ENCODE data around the gene SAMSN1. TPM values are rescaled to one million over a fixed set of nuclear protein-coding genes. Genes with fewer than 3 reads are reported as not detected.

Gene SAMSN1
- polyA plus RNA-seq, 1 experiment = not detected

GRCh38 chr21:14528815-14529214, 17.3 kb downstream of the SAMSN1 start:
- CTCF ChIA-PET = no interaction called here
- TF ChIP-seq, protein P1, sequence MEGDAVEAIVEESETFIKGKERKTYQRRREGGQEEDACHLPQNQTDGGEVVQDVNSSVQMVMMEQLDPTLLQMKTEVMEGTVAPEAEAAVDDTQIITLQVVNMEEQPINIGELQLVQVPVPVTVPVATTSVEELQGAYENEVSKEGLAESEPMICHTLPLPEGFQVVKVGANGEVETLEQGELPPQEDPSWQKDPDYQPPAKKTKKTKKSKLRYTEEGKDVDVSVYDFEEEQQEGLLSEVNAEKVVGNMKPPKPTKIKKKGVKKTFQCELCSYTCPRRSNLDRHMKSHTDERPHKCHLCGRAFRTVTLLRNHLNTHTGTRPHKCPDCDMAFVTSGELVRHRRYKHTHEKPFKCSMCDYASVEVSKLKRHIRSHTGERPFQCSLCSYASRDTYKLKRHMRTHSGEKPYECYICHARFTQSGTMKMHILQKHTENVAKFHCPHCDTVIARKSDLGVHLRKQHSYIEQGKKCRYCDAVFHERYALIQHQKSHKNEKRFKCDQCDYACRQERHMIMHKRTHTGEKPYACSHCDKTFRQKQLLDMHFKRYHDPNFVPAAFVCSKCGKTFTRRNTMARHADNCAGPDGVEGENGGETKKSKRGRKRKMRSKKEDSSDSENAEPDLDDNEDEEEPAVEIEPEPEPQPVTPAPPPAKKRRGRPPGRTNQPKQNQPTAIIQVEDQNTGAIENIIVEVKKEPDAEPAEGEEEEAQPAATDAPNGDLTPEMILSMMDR (IDR thresholded peaks at IDR 0.05; ENCODE audit: insufficient read depth, low read depth, low read length) = no peak
- no peak for DNase-seq (ENCODE audit: low read depth)
- Histone ChIP-seq H3K4me3 (ENCODE audit: low read depth, low read length) (no peak overlapping the region), H3K36me3 (ENCODE audit: control insufficient read depth, insufficient read depth, low read length) (no peaks in the 10 kb centered on the region), H3K27me3 (ENCODE audit: control insufficient read depth, insufficient read depth, low read length) (no peaks in the 10 kb centered on the region)
- POLR2A ChIA-PET = no interaction called here

GRCh38 chr21:14527696-14528652, 18.1 kb downstream of the SAMSN1 start:
- ChIA-PET POLR2A (no interaction called here), CTCF (interaction anchor here (1.0 kb wide), 1 partner anchor 33 kb away, joined by 3 read pairs; no protein-coding TSS in a partner anchor)
- H3K4me3 ChIP-seq (ENCODE audit: low read depth, low read length) = no peak overlapping the region
- no peaks in the 10 kb centered on the region for H3K27me3 ChIP-seq (ENCODE audit: control insufficient read depth, insufficient read depth, low read length)
- TF ChIP-seq, protein P1 (IDR thresholded peaks at IDR 0.05; ENCODE audit: insufficient read depth, low read depth, low read length) = no peak
- no peak for DNase-seq (ENCODE audit: low read depth)
- no peaks in the 10 kb centered on the region for H3K36me3 ChIP-seq (ENCODE audit: control insufficient read depth, insufficient read depth, low read length)

DNA sequence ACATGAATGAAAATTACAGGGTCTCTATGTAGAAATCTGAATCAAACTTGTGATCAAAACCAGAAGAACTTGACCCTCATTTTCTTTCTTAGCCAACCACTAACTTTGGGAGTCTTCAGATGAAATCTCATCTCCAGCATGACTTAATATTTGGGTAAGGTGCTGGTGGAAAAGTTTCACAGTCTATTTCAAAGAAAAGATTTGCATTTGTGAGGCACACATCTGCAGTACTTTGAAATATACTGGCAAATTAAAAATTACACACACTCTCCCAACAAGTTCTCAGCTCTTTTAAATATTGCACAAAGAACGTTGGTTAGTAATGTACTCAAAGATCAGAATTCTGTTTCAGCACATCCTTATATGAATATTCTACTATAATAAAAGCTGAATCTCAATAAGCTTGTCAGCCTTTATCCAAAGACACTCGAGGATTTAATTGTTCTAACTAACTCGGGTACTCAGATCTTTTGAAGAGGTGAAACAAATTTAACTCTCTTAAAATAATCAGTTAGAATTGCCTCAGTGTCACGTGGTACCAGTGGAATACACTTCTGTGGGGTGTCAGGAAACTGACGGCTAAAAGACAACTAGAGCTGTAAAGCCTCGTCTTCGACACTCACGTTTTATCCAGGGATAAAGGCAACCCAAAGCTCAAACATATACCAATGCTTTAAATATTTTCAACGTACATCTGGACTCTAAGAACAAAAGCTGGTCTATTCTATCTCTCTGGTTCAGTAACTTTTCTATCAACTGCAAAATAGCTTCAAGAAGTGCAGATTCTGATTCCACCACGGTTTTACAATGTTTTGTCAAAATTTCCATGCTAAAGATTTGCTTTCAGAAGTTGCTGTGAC, 19.0 kb downstream of the SAMSN1 start:
- ChIA-PET POLR2A (no interaction called here), CTCF (interaction anchor here (1.0 kb wide), 1 partner anchor 32 kb away, joined by 3 read pairs; no protein-coding TSS in a partner anchor)

DNA sequence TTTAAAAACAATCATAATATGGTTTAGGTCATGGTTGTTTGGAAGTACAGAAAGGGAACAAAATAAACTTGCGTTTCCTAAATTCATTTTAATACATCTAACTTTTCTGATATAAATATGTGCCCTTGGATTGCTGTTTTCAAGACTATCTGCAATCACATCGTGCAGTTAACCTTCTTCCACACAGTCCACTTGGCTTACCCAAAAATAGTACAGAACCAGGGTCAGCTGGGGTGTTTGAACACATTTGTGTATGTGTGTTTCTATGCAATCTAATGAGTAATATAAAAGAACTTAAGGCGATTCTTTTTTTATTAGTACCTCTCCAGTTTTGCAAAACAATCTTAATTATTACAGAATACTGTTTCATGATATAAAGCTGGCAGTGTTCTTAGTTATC, 19.9 kb downstream of the SAMSN1 start:
- CTCF ChIA-PET = no interaction called here
- TF ChIP-seq, protein P1 (IDR thresholded peaks at IDR 0.05; ENCODE audit: insufficient read depth, low read depth, low read length) = no peak
- Histone ChIP-seq H3K27me3 (ENCODE audit: control insufficient read depth, insufficient read depth, low read length) (no peaks in the 10 kb centered on the region), H3K4me3 (ENCODE audit: low read depth, low read length) (no peak overlapping the region), H3K36me3 (ENCODE audit: control insufficient read depth, insufficient read depth, low read length) (no peaks in the 10 kb centered on the region)
- no peak for DNase-seq (ENCODE audit: low read depth)
- POLR2A ChIA-PET = no interaction called here

More for the DNA sequence above, 19.0 kb downstream of the SAMSN1 start:
- Histone ChIP-seq H3K4me3 (ENCODE audit: low read depth, low read length) (no peak overlapping the region), H3K36me3 (ENCODE audit: control insufficient read depth, insufficient read depth, low read length) (no peaks in the 10 kb centered on the region), H3K27me3 (ENCODE audit: control insufficient read depth, insufficient read depth, low read length) (no peaks in the 10 kb centered on the region)
- TF ChIP-seq, protein P1 (IDR thresholded peaks at IDR 0.05; ENCODE audit: insufficient read depth, low read depth, low read length) = no peak
- no peak for DNase-seq (ENCODE audit: low read depth)

GRCh38 chr21:14523234-14523633, 22.9 kb downstream of the SAMSN1 start:
- no peak overlapping the region for H3K4me3 ChIP-seq (ENCODE audit: low read depth, low read length)
- DNase-seq (ENCODE audit: low read depth) = no peak
- TF ChIP-seq, protein P1 (IDR thresholded peaks at IDR 0.05; ENCODE audit: insufficient read depth, low read depth, low read length) = no peak
- CTCF ChIA-PET = interaction anchor here (0.6 kb wide), 1 partner anchor 18 kb away, joined by 3 read pairs; no protein-coding TSS in a partner anchor
- POLR2A ChIA-PET = no interaction called here
- no peaks in the 10 kb centered on the region for H3K27me3 ChIP-seq (ENCODE audit: control insufficient read depth, insufficient read depth, low read length)
- no peaks in the 10 kb centered on the region for H3K36me3 ChIP-seq (ENCODE audit: control insufficient read depth, insufficient read depth, low read length)
